ENCODE data around the gene TRIM41.

Gene TRIM41

DNA sequence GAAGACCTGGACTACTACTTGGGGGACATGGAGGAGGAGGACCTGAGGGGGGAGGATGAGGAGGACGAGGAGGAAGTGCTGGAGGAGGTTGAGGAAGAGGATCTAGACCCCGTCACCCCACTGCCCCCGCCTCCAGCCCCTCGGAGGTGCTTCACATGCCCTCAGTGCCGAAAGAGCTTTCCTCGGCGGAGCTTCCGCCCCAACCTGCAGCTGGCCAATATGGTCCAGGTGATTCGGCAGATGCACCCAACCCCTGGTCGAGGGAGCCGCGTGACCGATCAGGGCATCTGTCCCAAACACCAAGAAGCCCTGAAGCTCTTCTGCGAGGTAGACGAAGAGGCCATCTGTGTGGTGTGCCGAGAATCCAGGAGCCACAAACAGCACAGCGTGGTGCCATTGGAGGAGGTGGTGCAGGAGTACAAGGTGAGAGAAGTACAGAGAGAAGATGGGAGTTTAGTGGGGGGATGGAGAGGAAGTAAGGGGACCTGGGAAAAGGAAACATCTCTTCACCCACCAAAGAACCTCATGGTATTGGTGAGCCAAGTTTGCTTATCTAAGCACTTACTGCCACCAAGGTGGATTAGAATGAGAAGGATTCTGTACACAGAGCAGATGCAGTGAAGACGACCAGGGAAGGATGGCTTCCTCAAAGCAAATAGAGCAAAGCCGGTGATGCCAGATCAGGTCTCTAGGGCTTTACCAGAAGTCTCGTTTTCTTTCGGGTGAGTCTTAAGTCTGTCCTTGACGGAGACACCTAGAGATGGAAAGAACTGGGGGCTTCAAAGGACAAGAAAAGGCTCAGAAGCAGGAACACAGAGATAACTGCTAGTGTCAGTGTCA, 1.5 kb downstream of the TRIM41 start:
- H3K4me1 ChIP-seq = no peaks in the 10 kb centered on the region
- no peak for DNase-seq
- no peaks in the 10 kb centered on the region for H3K27me3 ChIP-seq
- H3K9me3 ChIP-seq = no peaks in the 10 kb centered on the region
- peak overlapping the region; percentile 89 for H3K4me3 ChIP-seq (ENCODE audit: low read depth, low read length)
- no peaks in the 10 kb centered on the region; the same call in 1 of the 2 replicates for H3K36me3 ChIP-seq
- TF ChIP-seq, protein P1, sequence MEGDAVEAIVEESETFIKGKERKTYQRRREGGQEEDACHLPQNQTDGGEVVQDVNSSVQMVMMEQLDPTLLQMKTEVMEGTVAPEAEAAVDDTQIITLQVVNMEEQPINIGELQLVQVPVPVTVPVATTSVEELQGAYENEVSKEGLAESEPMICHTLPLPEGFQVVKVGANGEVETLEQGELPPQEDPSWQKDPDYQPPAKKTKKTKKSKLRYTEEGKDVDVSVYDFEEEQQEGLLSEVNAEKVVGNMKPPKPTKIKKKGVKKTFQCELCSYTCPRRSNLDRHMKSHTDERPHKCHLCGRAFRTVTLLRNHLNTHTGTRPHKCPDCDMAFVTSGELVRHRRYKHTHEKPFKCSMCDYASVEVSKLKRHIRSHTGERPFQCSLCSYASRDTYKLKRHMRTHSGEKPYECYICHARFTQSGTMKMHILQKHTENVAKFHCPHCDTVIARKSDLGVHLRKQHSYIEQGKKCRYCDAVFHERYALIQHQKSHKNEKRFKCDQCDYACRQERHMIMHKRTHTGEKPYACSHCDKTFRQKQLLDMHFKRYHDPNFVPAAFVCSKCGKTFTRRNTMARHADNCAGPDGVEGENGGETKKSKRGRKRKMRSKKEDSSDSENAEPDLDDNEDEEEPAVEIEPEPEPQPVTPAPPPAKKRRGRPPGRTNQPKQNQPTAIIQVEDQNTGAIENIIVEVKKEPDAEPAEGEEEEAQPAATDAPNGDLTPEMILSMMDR (IDR thresholded peaks at IDR 0.05; ENCODE audit: low read depth, low read length) = no peak

DNA sequence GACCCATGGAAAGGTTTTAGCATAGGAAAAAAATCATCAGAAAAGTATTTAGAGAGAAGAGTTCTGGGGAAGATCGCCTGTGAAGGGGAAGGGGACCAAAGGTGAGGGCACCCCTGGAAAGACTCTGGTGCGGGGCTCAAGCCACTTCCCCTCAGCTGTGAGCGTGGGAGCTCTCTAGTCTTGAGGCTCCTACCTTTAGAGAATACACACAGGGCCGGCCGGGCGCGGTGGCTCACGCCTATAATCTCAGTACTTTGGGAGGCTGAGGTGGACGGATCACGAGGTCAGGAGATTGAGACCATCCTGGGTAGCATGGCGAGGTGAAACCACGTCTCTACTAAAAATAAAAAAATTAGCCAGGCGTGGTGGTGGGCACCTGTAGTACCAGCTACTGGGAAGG, 6.9 kb downstream of the TRIM41 start:
- DNase-seq = no peak
- Histone ChIP-seq H3K9me3 (no peaks in the 10 kb centered on the region), H3K4me1 (no peaks in the 10 kb centered on the region), H3K36me3 (peaks cover 12% of the 10 kb centered on the region), H3K27me3 (no peaks in the 10 kb centered on the region), H3K4me3 (ENCODE audit: low read depth, low read length) (no peak overlapping the region)
- TF ChIP-seq, protein P1 (IDR thresholded peaks at IDR 0.05; ENCODE audit: low read depth, low read length) = no peak

- H3K36me3 ChIP-seq = peaks cover 17% of the 10 kb centered on the region
- TF ChIP-seq, protein P1 (IDR thresholded peaks at IDR 0.05; ENCODE audit: low read depth, low read length) = no peak
- no peak overlapping the region for H3K4me3 ChIP-seq (ENCODE audit: low read depth, low read length)
Observed at GRCh38 chr5:181230551-181230950, 7.5 kb downstream of the TRIM41 start.

DNA sequence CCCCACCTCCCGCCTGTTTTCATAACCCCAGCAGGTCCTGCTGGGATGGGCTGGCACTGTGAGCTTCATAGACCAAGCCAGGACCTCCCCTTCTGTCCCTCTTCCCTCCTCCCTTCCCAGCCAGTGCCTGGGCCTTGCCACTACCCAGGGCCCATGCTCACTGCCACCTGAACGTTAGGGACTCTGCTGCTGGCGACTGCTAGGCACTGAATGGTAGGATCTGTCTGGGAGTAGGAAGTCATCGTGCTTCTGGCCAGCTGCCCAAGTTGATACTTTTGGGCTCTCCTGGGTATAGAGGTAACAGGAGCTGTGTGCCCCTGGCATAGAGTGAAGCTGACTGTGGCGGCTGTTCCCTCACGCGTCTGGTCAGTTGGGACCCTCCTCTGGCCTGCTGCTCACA, 8.4 kb downstream of the TRIM41 start:
- TF ChIP-seq, protein P1 (IDR thresholded peaks at IDR 0.05; ENCODE audit: low read depth, low read length) = no peak
- Histone ChIP-seq H3K4me1 (peaks cover 9% of the 10 kb centered on the region; the same call in 1 of the 2 replicates), H3K9me3 (no peaks in the 10 kb centered on the region), H3K27me3 (0 out of 2 replicates have a peak, but pooled peaks cover 2% of the 10 kb centered on the region), H3K4me3 (ENCODE audit: low read depth, low read length) (no peak overlapping the region), H3K36me3 (peaks cover 26% of the 10 kb centered on the region)
- no peak for DNase-seq

More at GRCh38 chr5:181230551-181230950, 7.5 kb downstream of the TRIM41 start:
- Histone ChIP-seq H3K4me1 (peaks cover 3% of the 10 kb centered on the region; the same call in 1 of the 2 replicates), H3K9me3 (no peaks in the 10 kb centered on the region), H3K27me3 (no peaks in the 10 kb centered on the region)
- no peak for DNase-seq

- Histone ChIP-seq H3K27me3 (0 out of 2 replicates have a peak, but pooled peaks cover 2% of the 10 kb centered on the region), H3K4me1 (peaks cover 9% of the 10 kb centered on the region; the same call in 1 of the 2 replicates), H3K9me3 (no peaks in the 10 kb centered on the region), H3K4me3 (ENCODE audit: low read depth, low read length) (no peak overlapping the region), H3K36me3 (peaks cover 38% of the 10 kb centered on the region)
- no peak for DNase-seq
- TF ChIP-seq, protein P1 (IDR thresholded peaks at IDR 0.05; ENCODE audit: low read depth, low read length) = no peak
Observed at GRCh38 chr5:181232593-181232992, 9.5 kb downstream of the TRIM41 start.
